Measurements from ENCODE around the gene MRPS12. TPM values are rescaled to one million over a fixed set of nuclear protein-coding genes. Genes with fewer than 3 reads are reported as not detected.

MRPS12 gene
- polyA plus RNA-seq, 4 donors = 25.4 to 78.2 (median 70.1) TPM

DNA sequence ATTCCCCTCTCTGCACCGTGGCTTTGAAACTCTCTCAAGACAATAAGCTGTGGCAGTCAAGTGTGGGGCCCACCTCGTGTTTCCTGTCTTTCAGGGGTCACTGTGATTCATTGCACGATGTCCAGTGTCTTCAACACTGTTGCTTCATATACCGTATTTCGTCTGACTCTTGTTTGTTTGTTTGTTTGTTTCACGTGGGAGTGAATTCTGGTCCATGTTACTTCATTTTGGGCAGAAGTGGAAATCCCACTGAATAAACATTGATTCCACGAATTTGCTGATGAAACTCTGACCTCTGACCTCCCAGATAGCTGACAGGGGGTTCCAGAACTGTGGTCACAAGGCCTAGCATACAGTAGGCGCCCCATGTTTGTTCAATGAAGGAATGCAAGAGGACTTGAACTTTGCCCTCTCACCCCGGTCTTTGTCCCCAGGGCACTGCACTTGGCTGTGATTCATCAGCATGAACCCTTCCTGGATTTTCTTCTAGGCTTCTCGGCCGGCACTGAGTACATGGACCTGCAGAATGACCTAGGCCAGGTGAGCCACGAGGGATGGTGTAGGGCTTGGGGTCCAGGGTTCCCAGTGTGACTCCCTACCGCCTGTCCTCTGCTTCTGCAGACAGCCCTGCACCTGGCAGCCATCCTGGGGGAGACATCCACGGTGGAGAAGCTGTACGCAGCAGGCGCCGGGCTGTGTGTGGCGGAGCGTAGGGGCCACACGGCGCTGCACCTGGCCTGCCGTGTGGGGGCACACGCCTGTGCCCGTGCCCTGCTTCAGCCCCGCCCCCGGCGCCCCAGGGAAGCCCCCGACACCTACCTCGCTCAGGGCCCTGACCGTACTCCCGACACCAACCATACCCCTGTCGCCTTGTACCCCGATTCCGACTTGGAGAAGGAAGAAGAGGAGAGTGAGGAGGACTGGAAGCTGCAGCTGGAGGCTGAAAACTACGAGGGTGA is 25.9 kb upstream of the MRPS12 start:
- WGBS, 3 donors = 84 to 88% (median 85%) methylated on average over 35 of the region's 35 CpGs
- Histone ChIP-seq H3K27me3 (ENCODE audit: control insufficient read depth in 3 of 3, insufficient read depth in 3 of 3, low read length in 3 of 3) (no peaks in the 10 kb centered on the region), H3K4me3 (ENCODE audit: low read depth in 1 of 3, low read length in 3 of 3) (no peak overlapping the region), H3K36me3 (ENCODE audit: control insufficient read depth in 3 of 3, insufficient read depth in 2 of 3, low read depth in 1 of 3, low read length in 3 of 3) (peaks cover 13 to 52% (median 19%) of the 10 kb centered on the region in 3 donors), H3K4me1 (ENCODE audit: control insufficient read depth in 3 of 3, insufficient read depth in 2 of 3, low read depth in 1 of 3, low read length in 2 of 3) (no peaks in the 10 kb centered on the region), H3K27ac (ENCODE audit: low read depth in 1 of 3, low read length in 2 of 3) (no peak overlapping the region), H3K9me3 (ENCODE audit: control insufficient read depth in 2 of 2, insufficient read depth in 1 of 2, low read depth in 1 of 2, low read length in 1 of 2) (peaks cover 0 to 5% of the 10 kb centered on the region in 2 donors)
- FAIRE-seq = no peak
- peak; percentile 33 to 75 for DNase-seq

DNA sequence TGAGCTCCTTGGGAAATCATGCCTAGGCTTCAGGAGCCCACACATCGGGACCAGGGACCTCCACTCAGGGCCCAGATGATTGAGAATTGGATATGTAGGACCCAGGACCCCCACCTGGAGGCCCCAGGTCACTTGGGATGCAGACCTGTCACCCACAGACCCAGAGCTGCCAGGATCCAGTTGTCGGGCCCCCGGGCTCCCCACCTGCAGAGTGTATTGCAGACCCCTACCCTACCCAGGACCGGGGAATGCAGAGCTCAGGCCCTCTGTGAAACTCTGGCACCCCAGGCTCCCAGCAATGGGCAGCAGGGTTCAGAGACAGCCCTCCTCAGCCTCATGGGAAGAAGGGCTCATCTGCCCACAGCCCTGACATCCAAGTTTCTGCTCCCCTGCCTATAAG is 25.1 kb upstream of the MRPS12 start:
- Histone ChIP-seq H3K27ac (ENCODE audit: low read depth in 1 of 3, low read length in 2 of 3) (no peak overlapping the region), H3K36me3 (ENCODE audit: control insufficient read depth in 3 of 3, insufficient read depth in 2 of 3, low read depth in 1 of 3, low read length in 3 of 3) (peaks cover 13 to 57% (median 19%) of the 10 kb centered on the region in 3 donors), H3K9me3 (ENCODE audit: control insufficient read depth in 2 of 2, insufficient read depth in 1 of 2, low read depth in 1 of 2, low read length in 1 of 2) (peaks cover 0 to 5% of the 10 kb centered on the region in 2 donors), H3K27me3 (ENCODE audit: control insufficient read depth in 3 of 3, insufficient read depth in 3 of 3, low read length in 3 of 3) (peaks cover 0 to 3% (median 0%) of the 10 kb centered on the region in 3 donors), H3K4me1 (ENCODE audit: control insufficient read depth in 3 of 3, insufficient read depth in 2 of 3, low read depth in 1 of 3, low read length in 2 of 3) (no peaks in the 10 kb centered on the region), H3K4me3 (ENCODE audit: low read depth in 1 of 3, low read length in 3 of 3) (no peak overlapping the region)
- no peak for FAIRE-seq
- WGBS, 3 donors = 95 to 96% (median 95%) methylated on average over 4 of the region's 4 CpGs
- DNase-seq = no peak

DNA sequence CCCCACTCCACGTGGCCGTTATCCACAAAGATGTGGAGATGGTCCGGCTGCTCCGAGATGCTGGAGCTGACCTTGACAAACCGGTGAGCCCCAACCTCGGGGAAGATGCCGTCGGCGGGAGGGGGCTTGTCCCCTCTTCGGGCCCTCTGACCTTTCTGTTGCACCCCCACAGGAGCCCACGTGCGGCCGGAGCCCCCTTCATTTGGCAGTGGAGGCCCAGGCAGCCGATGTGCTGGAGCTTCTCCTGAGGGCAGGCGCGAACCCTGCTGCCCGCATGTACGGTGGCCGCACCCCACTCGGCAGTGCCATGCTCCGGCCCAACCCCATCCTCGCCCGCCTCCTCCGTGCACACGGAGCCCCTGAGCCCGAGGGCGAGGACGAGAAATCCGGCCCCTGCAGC is 23.5 kb upstream of the MRPS12 start:
- peaks cover 13 to 55% (median 19%) of the 10 kb centered on the region in 3 donors for H3K36me3 ChIP-seq (ENCODE audit: control insufficient read depth in 3 of 3, insufficient read depth in 2 of 3, low read depth in 1 of 3, low read length in 3 of 3)

DNA sequence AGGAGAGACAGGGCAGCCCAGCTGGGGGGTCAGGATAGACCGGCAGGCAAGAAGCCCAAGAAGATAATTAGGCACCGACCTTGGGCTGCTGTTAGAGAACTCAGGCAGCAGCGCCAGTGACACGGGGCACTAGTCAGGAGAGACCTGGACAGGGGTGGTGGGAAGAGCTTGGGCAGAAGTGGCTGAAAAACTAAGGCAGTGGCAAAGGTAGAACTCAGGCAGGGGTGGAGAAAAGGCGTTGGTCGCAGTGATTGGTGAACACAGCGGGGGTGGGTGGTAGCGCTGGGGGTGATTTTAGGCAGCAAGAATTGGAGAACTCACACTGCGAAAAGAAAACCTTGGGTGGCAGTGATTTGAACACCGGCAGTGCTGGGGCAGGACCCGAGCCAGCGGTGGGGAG is 23.1 kb upstream of the MRPS12 start:
- FAIRE-seq (no peak), DNase-seq (no peak)
- H3K4me1 ChIP-seq (ENCODE audit: control insufficient read depth in 3 of 3, insufficient read depth in 2 of 3, low read depth in 1 of 3, low read length in 2 of 3) = no peaks in the 10 kb centered on the region
- peaks cover 0 to 20% (median 0%) of the 10 kb centered on the region in 3 donors for H3K27me3 ChIP-seq (ENCODE audit: control insufficient read depth in 3 of 3, insufficient read depth in 3 of 3, low read length in 3 of 3)
- no peaks in the 10 kb centered on the region for H3K9me3 ChIP-seq (ENCODE audit: control insufficient read depth in 2 of 2, insufficient read depth in 1 of 2, low read depth in 1 of 2, low read length in 1 of 2)
- H3K4me3 ChIP-seq (ENCODE audit: low read depth in 1 of 3, low read length in 3 of 3) = no peak overlapping the region
- WGBS, 3 donors = 96 to 97% (median 96%) methylated on average over 12 of the region's 12 CpGs
- peaks cover 13 to 55% (median 19%) of the 10 kb centered on the region in 3 donors for H3K36me3 ChIP-seq (ENCODE audit: control insufficient read depth in 3 of 3, insufficient read depth in 2 of 3, low read depth in 1 of 3, low read length in 3 of 3)
- H3K27ac ChIP-seq (ENCODE audit: low read depth in 1 of 3, low read length in 2 of 3) = no peak overlapping the region

More for the DNA sequence above, 23.5 kb upstream of the MRPS12 start:
- no peak for FAIRE-seq
- Histone ChIP-seq H3K4me1 (ENCODE audit: control insufficient read depth in 3 of 3, insufficient read depth in 2 of 3, low read depth in 1 of 3, low read length in 2 of 3) (no peaks in the 10 kb centered on the region), H3K9me3 (ENCODE audit: control insufficient read depth in 2 of 2, insufficient read depth in 1 of 2, low read depth in 1 of 2, low read length in 1 of 2) (no peaks in the 10 kb centered on the region), H3K4me3 (ENCODE audit: low read depth in 1 of 3, low read length in 3 of 3) (no peak overlapping the region), H3K27ac (ENCODE audit: low read depth in 1 of 3, low read length in 2 of 3) (no peak overlapping the region), H3K27me3 (ENCODE audit: control insufficient read depth in 3 of 3, insufficient read depth in 3 of 3, low read length in 3 of 3) (peaks cover 0 to 16% (median 0%) of the 10 kb centered on the region in 3 donors)
- 95 to 96% (median 96%) methylated on average over 26 to 29 of the region's 29 CpGs for WGBS, 3 donors
- no peak for DNase-seq

DNA sequence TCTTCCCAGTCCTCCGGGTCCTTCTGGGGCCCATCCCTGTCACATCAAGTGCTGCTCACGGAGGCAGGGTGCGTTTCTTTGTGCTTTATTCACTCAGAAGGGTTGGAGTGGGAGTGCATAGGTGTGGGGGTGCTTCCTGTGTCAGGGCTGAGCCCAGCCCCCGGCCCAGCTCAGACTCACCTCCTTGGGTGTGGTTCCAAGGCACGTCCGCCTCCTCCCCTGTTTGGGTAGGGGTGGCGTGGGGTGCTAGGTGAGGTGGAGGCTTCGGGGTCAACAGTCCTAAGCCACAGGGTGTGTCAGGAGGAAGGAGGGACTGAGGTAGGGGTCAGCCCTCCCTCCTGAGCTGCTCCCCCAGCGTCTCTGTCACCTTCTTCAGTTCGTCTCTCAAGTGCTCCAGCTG is 21.8 kb upstream of the MRPS12 start:
- no peak overlapping the region for H3K4me3 ChIP-seq (ENCODE audit: low read depth in 1 of 3, low read length in 3 of 3)
- peaks cover 13 to 52% (median 19%) of the 10 kb centered on the region in 3 donors for H3K36me3 ChIP-seq (ENCODE audit: control insufficient read depth in 3 of 3, insufficient read depth in 2 of 3, low read depth in 1 of 3, low read length in 3 of 3)
- 69 to 75% (median 73%) methylated on average over 10 of the region's 10 CpGs for WGBS, 3 donors
- peaks cover 0 to 21% (median 0%) of the 10 kb centered on the region in 3 donors for H3K27me3 ChIP-seq (ENCODE audit: control insufficient read depth in 3 of 3, insufficient read depth in 3 of 3, low read length in 3 of 3)
- DNase-seq = no peak
- no peak for FAIRE-seq
- H3K27ac ChIP-seq (ENCODE audit: low read depth in 1 of 3, low read length in 2 of 3) = no peak overlapping the region
- no peaks in the 10 kb centered on the region for H3K9me3 ChIP-seq (ENCODE audit: control insufficient read depth in 2 of 2, insufficient read depth in 1 of 2, low read depth in 1 of 2, low read length in 1 of 2)
- no peaks in the 10 kb centered on the region for H3K4me1 ChIP-seq (ENCODE audit: control insufficient read depth in 3 of 3, insufficient read depth in 2 of 3, low read depth in 1 of 3, low read length in 2 of 3)

DNA sequence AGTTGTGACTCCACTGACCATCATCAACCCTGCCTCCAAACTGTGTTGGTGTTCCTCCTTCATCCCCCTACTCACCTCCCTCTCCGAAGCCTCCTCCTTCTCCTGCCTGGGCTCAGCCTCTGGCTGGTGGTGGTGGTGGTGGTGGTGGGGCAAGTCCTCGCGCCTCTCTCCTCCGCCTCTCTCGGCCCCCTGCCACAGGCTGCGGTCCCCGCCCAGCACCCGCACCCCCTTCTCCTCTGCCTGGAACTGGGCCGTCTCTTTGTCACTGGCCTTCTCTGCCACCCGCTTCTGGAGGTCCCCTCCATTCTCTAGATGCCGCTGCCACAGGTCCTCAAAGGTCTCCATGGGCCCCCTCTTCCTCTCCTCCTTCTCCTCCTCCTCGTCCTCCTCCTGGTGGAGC is 20.3 kb upstream of the MRPS12 start:
- 96 to 98% (median 98%) methylated on average over 11 to 12 of the region's 12 CpGs for WGBS, 3 donors

DNA sequence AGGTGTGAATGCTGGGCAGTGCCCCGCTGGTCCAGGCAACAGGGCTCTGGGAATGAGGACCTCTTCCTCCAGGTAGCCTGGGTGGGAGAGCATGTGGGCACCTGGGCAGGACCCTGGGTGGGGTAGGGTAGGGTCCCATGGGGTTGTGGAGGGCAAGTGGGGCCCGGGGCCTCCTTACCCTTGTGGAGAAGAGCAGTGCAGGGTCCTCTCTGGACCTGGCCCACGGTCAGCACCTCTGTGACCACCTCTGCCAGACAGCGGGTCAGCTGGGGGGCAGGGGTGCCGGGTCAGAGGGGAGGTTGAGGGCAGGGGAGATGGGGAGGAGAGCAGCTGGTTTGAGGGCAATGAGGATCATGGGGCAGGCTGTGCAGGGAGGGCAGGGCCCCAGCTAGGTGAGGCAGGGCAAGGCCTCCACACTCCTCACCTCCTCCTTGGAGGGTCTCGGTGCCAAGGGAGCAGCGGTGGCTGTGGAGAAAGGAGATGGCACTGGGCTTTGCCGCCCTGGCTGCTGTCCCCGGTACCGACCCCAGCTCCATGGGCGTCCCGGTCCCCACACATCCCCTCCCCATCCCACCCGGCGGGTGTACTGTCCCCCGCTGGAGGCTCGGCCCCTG is 19.2 kb upstream of the MRPS12 start:
- FAIRE-seq (no peak), DNase-seq (no peak)
- no peak overlapping the region for H3K27ac ChIP-seq (ENCODE audit: low read depth in 1 of 3, low read length in 2 of 3)
- WGBS, 3 donors = 59 to 91% (median 63%) methylated on average over 5 to 16 of the region's 16 CpGs
- H3K27me3 ChIP-seq (ENCODE audit: control insufficient read depth in 3 of 3, insufficient read depth in 3 of 3, low read length in 3 of 3) = peaks cover 0 to 21% (median 0%) of the 10 kb centered on the region in 3 donors
- no peaks in the 10 kb centered on the region for H3K4me1 ChIP-seq (ENCODE audit: control insufficient read depth in 3 of 3, insufficient read depth in 2 of 3, low read depth in 1 of 3, low read length in 2 of 3)
- no peaks in the 10 kb centered on the region for H3K9me3 ChIP-seq (ENCODE audit: control insufficient read depth in 2 of 2, insufficient read depth in 1 of 2, low read depth in 1 of 2, low read length in 1 of 2)
- no peak overlapping the region for H3K4me3 ChIP-seq (ENCODE audit: low read depth in 1 of 3, low read length in 3 of 3)
- H3K36me3 ChIP-seq (ENCODE audit: control insufficient read depth in 3 of 3, insufficient read depth in 2 of 3, low read depth in 1 of 3, low read length in 3 of 3) = peaks cover 7 to 53% (median 11%) of the 10 kb centered on the region in 3 donors

More for the DNA sequence above, 20.3 kb upstream of the MRPS12 start:
- Histone ChIP-seq H3K9me3 (ENCODE audit: control insufficient read depth in 2 of 2, insufficient read depth in 1 of 2, low read depth in 1 of 2, low read length in 1 of 2) (no peaks in the 10 kb centered on the region), H3K4me1 (ENCODE audit: control insufficient read depth in 3 of 3, insufficient read depth in 2 of 3, low read depth in 1 of 3, low read length in 2 of 3) (no peaks in the 10 kb centered on the region), H3K4me3 (ENCODE audit: low read depth in 1 of 3, low read length in 3 of 3) (no peak overlapping the region), H3K27me3 (ENCODE audit: control insufficient read depth in 3 of 3, insufficient read depth in 3 of 3, low read length in 3 of 3) (peaks cover 0 to 21% (median 0%) of the 10 kb centered on the region in 3 donors), H3K36me3 (ENCODE audit: control insufficient read depth in 3 of 3, insufficient read depth in 2 of 3, low read depth in 1 of 3, low read length in 3 of 3) (peaks cover 9 to 52% (median 16%) of the 10 kb centered on the region in 3 donors), H3K27ac (ENCODE audit: low read depth in 1 of 3, low read length in 2 of 3) (no peak overlapping the region)
- no peak for DNase-seq
- no peak for FAIRE-seq

Data from small intestine (tissue), 7 donors.